ENCODE measurements around the gene CCNH.

DNA sequence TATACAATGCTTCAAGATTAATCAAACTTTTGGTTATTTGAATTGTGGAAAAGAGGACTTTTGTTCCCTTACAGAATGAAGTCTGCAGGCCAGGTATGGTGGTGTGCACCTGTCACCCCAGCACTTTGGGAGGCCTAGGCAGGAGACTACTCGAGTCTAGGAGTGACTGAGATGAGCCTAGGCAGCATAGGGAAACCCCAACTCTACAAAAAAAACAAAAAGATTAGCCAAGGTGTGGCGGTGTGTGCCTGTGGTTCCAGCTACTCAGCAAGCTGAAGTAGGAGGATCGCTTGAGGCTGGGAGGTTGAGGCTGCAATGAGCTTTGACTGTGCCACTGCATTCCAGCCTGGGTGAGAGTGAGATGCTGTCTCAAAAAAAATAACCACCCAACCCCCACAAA is 9.3 kb downstream of the CCNH start:
- TF ChIP-seq, protein P1, sequence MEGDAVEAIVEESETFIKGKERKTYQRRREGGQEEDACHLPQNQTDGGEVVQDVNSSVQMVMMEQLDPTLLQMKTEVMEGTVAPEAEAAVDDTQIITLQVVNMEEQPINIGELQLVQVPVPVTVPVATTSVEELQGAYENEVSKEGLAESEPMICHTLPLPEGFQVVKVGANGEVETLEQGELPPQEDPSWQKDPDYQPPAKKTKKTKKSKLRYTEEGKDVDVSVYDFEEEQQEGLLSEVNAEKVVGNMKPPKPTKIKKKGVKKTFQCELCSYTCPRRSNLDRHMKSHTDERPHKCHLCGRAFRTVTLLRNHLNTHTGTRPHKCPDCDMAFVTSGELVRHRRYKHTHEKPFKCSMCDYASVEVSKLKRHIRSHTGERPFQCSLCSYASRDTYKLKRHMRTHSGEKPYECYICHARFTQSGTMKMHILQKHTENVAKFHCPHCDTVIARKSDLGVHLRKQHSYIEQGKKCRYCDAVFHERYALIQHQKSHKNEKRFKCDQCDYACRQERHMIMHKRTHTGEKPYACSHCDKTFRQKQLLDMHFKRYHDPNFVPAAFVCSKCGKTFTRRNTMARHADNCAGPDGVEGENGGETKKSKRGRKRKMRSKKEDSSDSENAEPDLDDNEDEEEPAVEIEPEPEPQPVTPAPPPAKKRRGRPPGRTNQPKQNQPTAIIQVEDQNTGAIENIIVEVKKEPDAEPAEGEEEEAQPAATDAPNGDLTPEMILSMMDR (conservative IDR thresholded peaks at IDR 0.05; ENCODE audit: low read length): no peak
- TF ChIP-seq EZH2phosphoT487 (IDR thresholded peaks at IDR 0.05; ENCODE audit: borderline replicate concordance, low read depth, low read length): no peak
